ENCODE data around the gene PDS5B.

DNA sequence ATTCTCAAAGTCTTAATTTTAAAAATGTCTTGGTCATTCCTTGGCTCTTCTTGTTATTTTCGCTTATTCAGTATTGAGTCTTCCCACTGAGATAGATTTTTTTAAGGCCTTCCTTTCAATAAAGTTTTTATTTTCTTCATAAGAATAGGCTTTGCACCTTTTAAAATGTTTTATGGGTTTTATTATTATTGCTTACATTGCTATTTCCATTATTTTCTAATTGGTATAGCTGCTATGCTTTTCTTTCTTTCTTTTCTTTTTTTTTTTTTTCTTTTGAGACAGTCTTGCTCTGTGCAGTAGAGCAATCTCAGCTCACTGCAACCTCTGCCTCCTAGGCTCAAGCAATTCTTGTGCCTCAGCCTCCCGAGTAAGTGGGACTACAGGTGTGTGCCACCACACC lies 195.7 kb downstream of the PDS5B start:
- TF ChIP-seq, protein P1, sequence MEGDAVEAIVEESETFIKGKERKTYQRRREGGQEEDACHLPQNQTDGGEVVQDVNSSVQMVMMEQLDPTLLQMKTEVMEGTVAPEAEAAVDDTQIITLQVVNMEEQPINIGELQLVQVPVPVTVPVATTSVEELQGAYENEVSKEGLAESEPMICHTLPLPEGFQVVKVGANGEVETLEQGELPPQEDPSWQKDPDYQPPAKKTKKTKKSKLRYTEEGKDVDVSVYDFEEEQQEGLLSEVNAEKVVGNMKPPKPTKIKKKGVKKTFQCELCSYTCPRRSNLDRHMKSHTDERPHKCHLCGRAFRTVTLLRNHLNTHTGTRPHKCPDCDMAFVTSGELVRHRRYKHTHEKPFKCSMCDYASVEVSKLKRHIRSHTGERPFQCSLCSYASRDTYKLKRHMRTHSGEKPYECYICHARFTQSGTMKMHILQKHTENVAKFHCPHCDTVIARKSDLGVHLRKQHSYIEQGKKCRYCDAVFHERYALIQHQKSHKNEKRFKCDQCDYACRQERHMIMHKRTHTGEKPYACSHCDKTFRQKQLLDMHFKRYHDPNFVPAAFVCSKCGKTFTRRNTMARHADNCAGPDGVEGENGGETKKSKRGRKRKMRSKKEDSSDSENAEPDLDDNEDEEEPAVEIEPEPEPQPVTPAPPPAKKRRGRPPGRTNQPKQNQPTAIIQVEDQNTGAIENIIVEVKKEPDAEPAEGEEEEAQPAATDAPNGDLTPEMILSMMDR (IDR thresholded peaks at IDR 0.05) = no peak
- no peak for TF ChIP-seq ZFX (IDR thresholded peaks at IDR 0.05; ENCODE audit: borderline replicate concordance)

Data from 22Rv1 (cell line).